HCT116 (cell line): ENCODE measurements around the gene SH3YL1. TPM values are rescaled to one million over a fixed set of nuclear protein-coding genes. Genes with fewer than 3 reads are reported as not detected.

Experiments
- ATAC-seq: fragments of 200-7000 bp; cut with Tn5 transposase; 2 replicates; pipeline ENCODE4 v1.9.1; 2020; ENCODE audit warnings: mild to moderate bottlenecking, moderate library complexity
- BruUV-seq: library from RNA; stranded (reverse); fragments of 400-500 nt; replicated peaks from 2 replicates; lab custom pipeline; 2021; lab: Mats Ljungman, UMichigan
- CTCF ChIA-PET: fragments of 300-600 bp; sonication (Branson Sonifier 250); formaldehyde crosslinking; loops from one replicate; lab custom pipeline; 2021; ENCODE audit warnings: antibody characterized with exemption; lab: Charles Lee
- POLR2A ChIA-PET: fragments of 300-600, 350-600 bp; sonication (Branson Sonifier 250); formaldehyde crosslinking; loops from one replicate; lab custom pipeline; 2021; ENCODE audit warnings: antibody characterized with exemption; lab: Charles Lee
- RAD21 ChIA-PET, 2 experiments: fragments of 300-600 bp; sonication (Branson Sonifier 250); formaldehyde crosslinking; loops; one replicate each; lab custom pipeline; 2023; ENCODE audit warnings: low total read pairs in 2 of 2; ENCODE audit not compliant: uncharacterized antibody in 2 of 2, unreplicated experiment in 2 of 2, low non-redundant PET in 1 of 2; lab: Charles Lee
- DNase-seq: peaks from one replicate; pipeline ENCODE4 v3.0.0-alpha.2; 2010; ENCODE audit warnings: low read depth, low spot score
- H2AFZ ChIP-seq: fragments of 200-600 bp; shearing (Covaris generic), sonication (generic); 2 replicates; pipeline ENCODE4 v1.6.1; 2017; ENCODE audit warnings: low read depth, mixed run types, mixed read lengths, antibody characterized with exemption, low read length; ENCODE audit not compliant: poor library complexity, severe bottlenecking
- H3K27ac ChIP-seq: 2 replicates; pipeline ENCODE4 v1.5.1; 2012; ENCODE audit warnings: low read depth, low read length
- H3K27me3 ChIP-seq: fragments of 200-600 bp; sonication (generic); 2 replicates; pipeline ENCODE4 v1.6.1; 2016; ENCODE audit warnings: mixed run types, low read length, mixed read lengths; ENCODE audit not compliant: insufficient read depth
- H3K36me3 ChIP-seq, 2 experiments: fragments of 200-500 bp in 1 of 2; fragments of 200-600 bp in 1 of 2; sonication (Bioruptor generic) in 1 of 2; sonication (generic) in 1 of 2; 2 replicates each; pipeline versions ENCODE4 v1.5.1 to v1.6.1; 2014 to 2016; ENCODE audit warnings: low read length in 2 of 2, inconsistent platforms in 1 of 2, mixed read lengths in 1 of 2, mixed run types in 1 of 2; ENCODE audit not compliant: insufficient read depth in 2 of 2, control insufficient read depth in 1 of 2
- H3K4me1 ChIP-seq, 2 experiments: fragments of 200-600 bp in 1 of 2; sonication (generic) in 1 of 2; 2 replicates each; pipeline versions ENCODE4 v1.5.1 to v1.6.1; 2012 to 2017; ENCODE audit warnings: low read length in 2 of 2, inconsistent platforms in 1 of 2, mild to moderate bottlenecking in 1 of 2, mixed read lengths in 1 of 2, mixed run types in 1 of 2, moderate library complexity in 1 of 2; ENCODE audit not compliant: insufficient read depth in 2 of 2, control insufficient read depth in 1 of 2
- H3K4me2 ChIP-seq: fragments of 200-600 bp; sonication (generic); 2 replicates; pipeline ENCODE4 v1.6.1; 2017; ENCODE audit warnings: mixed run types, low read length, mixed read lengths
- H3K4me3 ChIP-seq, 2 experiments: fragments of 200-600 bp in 1 of 2; sonication (generic) in 1 of 2; replicated peaks in 1 of 2; 2 replicates each; pipeline ENCODE4 v1.5.1; 2011 to 2016; ENCODE audit warnings: low read length in 2 of 2, control low read depth in 1 of 2, low read depth in 1 of 2, mild to moderate bottlenecking in 1 of 2, mixed read lengths in 1 of 2, mixed run types in 1 of 2
- H3K79me2 ChIP-seq: fragments of 200-600 bp; sonication (generic); 2 replicates; pipeline ENCODE4 v1.6.1; 2017; ENCODE audit warnings: mild to moderate bottlenecking, mixed run types, low read length, moderate library complexity, mixed read lengths; ENCODE audit not compliant: insufficient read depth
- H3K9ac ChIP-seq: fragments of 200-600 bp; sonication (generic); 2 replicates; pipeline ENCODE4 v1.6.1; 2016; ENCODE audit warnings: low read length, mixed read lengths
- H3K9me2 ChIP-seq: fragments of 200-600 bp; sonication (generic), shearing (Covaris generic); 2 replicates; pipeline ENCODE4 v1.6.1; 2017; ENCODE audit warnings: mixed run types, mild to moderate bottlenecking, moderate library complexity; ENCODE audit not compliant: insufficient read depth
- H3K9me3 ChIP-seq, 2 experiments: fragments of 200-500 bp in 1 of 2; fragments of 200-600 bp in 1 of 2; sonication (Bioruptor generic) in 1 of 2; sonication (generic) in 1 of 2; 2 replicates each; pipeline ENCODE4 v1.6.1; 2014 to 2017; ENCODE audit warnings: low read length in 2 of 2, mixed read lengths in 2 of 2, inconsistent platforms in 1 of 2, low read depth in 1 of 2, mild to moderate bottlenecking in 1 of 2, mixed run types in 1 of 2, moderate library complexity in 1 of 2; ENCODE audit not compliant: control insufficient read depth in 1 of 2, insufficient read depth in 1 of 2
- H4K20me1 ChIP-seq: fragments of 200-600 bp; sonication (generic), shearing (Covaris generic); 2 replicates; pipeline ENCODE4 v1.6.1; 2017; ENCODE audit warnings: mixed run types, mild to moderate bottlenecking, moderate library complexity; ENCODE audit not compliant: insufficient read depth
- CBX3 ChIP-seq: IDR thresholded peaks from 2 replicates; pipeline ENCODE4 v1.6.1; 2012; ENCODE audit warnings: low read depth
- EZH2phosphoT487 ChIP-seq: fragments of 200-600 bp; IDR thresholded peaks from 2 replicates; pipeline ENCODE4 v1.6.1; 2018; ENCODE audit warnings: antibody characterized with exemption, borderline replicate concordance
- TCF7L2 ChIP-seq: IDR thresholded peaks from 2 replicates; pipeline ENCODE4 v1.7.0; 2011; ENCODE audit warnings: borderline replicate concordance, inconsistent platforms; ENCODE audit not compliant: insufficient read depth, insufficient read length; ENCODE audit errors: extremely low read depth
- intact Hi-C: fragments of 100-400 bp; cut with micrococcal nuclease; formaldehyde crosslinking; loops from 2 replicates; pipeline ENCODE4 v1.10.0; 2022
- total RNA-seq: library from RNA; stranded (reverse); gene quantifications from one replicate; pipeline ENCODE4 v1.2.1, GENCODE V29; 2021; ENCODE audit not compliant: unreplicated experiment
- TF ChIP-seq, protein P1 (sequence below): IDR thresholded peaks from 2 replicates; pipeline ENCODE4 v1.6.1; 2012

The SH3YL1 gene
- total RNA-seq, 1 experiment from 2014 or later = 32.8 TPM

DNA sequence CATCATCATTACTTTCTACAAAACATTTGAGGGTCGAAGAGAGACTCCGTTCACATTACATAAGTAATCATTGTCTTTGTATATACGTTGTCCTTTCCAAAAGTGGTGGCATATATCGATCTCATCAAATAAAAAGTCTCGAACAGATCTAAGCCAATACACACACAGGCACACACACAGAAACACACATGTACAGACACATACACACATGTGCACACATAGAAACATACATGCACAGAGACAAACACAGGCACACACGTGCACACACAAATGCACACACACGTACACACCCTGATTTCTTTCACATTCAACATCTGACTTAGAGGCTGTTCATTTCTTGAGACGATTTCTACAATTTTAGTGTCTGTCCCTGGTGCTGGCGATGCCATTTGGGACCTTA lies 41.5 kb upstream of the SH3YL1 start:
- BruUV-seq = no TSS peak
- POLR2A ChIA-PET = no interaction called here

DNA sequence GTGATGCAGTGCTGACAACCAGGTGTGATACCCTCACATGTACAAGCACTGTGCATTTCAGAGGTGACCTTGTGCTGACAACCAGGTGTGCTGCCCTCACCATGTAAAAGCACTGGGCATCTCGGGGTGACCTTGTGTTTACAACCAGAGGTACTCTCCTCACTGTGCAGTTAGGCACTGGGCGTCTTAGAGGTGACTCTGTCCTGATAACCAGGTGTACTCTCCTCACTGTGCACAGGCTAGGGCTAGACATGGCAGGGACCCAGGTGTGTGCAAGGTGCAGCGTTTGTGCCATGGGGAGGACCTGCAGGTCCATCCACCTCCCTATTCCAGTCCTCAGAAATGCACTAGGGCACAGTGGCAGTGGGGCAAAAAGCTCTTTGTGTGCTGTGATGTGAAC lies 32.5 kb upstream of the SH3YL1 start:
- no peaks in the 10 kb centered on the region for H3K79me2 ChIP-seq
- POLR2A ChIA-PET = no interaction called here
- intact Hi-C loops = no loop called here
- no peak overlapping the region for H3K4me3 ChIP-seq
- RAD21 ChIA-PET = no interaction called here
- CTCF ChIA-PET = no interaction called here
- no peak for ATAC-seq
- no peak for DNase-seq
- no peaks in the 10 kb centered on the region for H4K20me1 ChIP-seq
- H3K4me1 ChIP-seq = no peaks in the 10 kb centered on the region
- H3K36me3 ChIP-seq = no peaks in the 10 kb centered on the region
- H3K27me3 ChIP-seq = no peaks in the 10 kb centered on the region
- no peak overlapping the region for H3K27ac ChIP-seq
- H3K9me3 ChIP-seq = no peaks in the 10 kb centered on the region
- no peak overlapping the region for H2AFZ ChIP-seq
- BruUV-seq = no TSS peak
- no peaks in the 10 kb centered on the region for H3K9me2 ChIP-seq
- H3K4me2 ChIP-seq = no peak overlapping the region
- H3K9ac ChIP-seq = no peak overlapping the region
- TF ChIP-seq TCF7L2 (no peak), EZH2phosphoT487 (no peak), CBX3 (no peak)
- TF ChIP-seq, protein P1, sequence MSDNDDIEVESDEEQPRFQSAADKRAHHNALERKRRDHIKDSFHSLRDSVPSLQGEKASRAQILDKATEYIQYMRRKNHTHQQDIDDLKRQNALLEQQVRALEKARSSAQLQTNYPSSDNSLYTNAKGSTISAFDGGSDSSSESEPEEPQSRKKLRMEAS = no peak

More for the DNA sequence above, 41.5 kb upstream of the SH3YL1 start:
- CTCF ChIA-PET = no interaction called here
- H4K20me1 ChIP-seq = no peaks in the 10 kb centered on the region
- H3K27me3 ChIP-seq = no peaks in the 10 kb centered on the region
- no peak overlapping the region for H3K27ac ChIP-seq
- TF ChIP-seq CBX3 = no peak
- H2AFZ ChIP-seq = no peak overlapping the region
- intact Hi-C loops = no loop called here
- no peak for DNase-seq
- H3K4me3 ChIP-seq = no peak overlapping the region
- H3K4me2 ChIP-seq = no peak overlapping the region
- no peaks in the 10 kb centered on the region for H3K9me2 ChIP-seq
- no peak overlapping the region for H3K9ac ChIP-seq
- H3K9me3 ChIP-seq = no peaks in the 10 kb centered on the region
- no peaks in the 10 kb centered on the region for H3K36me3 ChIP-seq
- no peak for ATAC-seq
- H3K4me1 ChIP-seq = no peaks in the 10 kb centered on the region
- no peaks in the 10 kb centered on the region for H3K79me2 ChIP-seq
- RAD21 ChIA-PET = no interaction called here
